ENCODE results near the gene SPDYC. TPM values are rescaled to one million over a fixed set of nuclear protein-coding genes. Genes with fewer than 3 reads are reported as not detected.

Gene SPDYC
- total RNA-seq, 1 experiment from 2014 or later: 1.2 TPM

DNA sequence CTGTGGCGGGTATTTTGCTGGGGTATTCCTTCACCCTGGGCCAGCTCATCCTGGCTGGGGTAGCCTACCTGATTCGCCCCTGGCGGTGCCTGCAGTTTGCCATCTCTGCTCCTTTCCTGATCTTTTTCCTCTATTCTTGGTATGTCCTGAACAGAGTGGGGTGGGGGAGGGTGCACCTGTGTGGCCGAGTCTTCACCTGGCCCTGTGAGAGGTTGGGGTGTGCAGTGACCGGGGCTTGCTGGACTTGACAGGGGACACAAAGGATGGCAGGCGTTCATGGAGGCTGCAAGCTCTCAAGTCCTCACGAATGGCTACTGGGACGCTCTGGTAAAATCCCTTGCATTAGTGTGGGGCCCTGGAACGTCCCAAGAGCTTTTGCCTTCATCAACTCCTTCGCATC lies 51.0 kb downstream of the SPDYC start:
- H2AFZ ChIP-seq (ENCODE audit: low read depth, low read length, poor library complexity, severe bottlenecking): no peak overlapping the region
- POLR2A ChIA-PET: no interaction called here
- DNase-seq (ENCODE audit: low read depth, low spot score) (no peak), ATAC-seq (no peak)
- intact Hi-C loops (cut with micrococcal nuclease): no loop called here
- CTCF ChIA-PET: no interaction called here
- RAD21 ChIA-PET (ENCODE audit: low non-redundant PET in 1 of 2, low total read pairs in 2 of 2, uncharacterized antibody in 2 of 2, unreplicated experiment in 2 of 2): no interaction called here
- H3K27ac ChIP-seq (ENCODE audit: low read depth, low read length): no peak overlapping the region
- peaks cover 13 to 24% of the 10 kb centered on the region in 2 experiments for H3K4me1 ChIP-seq (ENCODE audit: control insufficient read depth in 1 of 2, insufficient read depth in 2 of 2, low read length in 2 of 2)
- H3K9ac ChIP-seq (ENCODE audit: low read length): no peak overlapping the region
- no peak overlapping the region for H3K4me3 ChIP-seq (replicated peaks in 1 of 2; ENCODE audit: low read depth in 1 of 2, low read length in 2 of 2)
- no TSS peak for BruUV-seq (replicated peaks)
- H3K4me2 ChIP-seq (ENCODE audit: low read length): no peak overlapping the region
- no peaks in the 10 kb centered on the region for H3K36me3 ChIP-seq (ENCODE audit: control insufficient read depth in 1 of 2, insufficient read depth in 2 of 2, low read length in 2 of 2)
- H3K79me2 ChIP-seq (ENCODE audit: insufficient read depth, low read length): no peaks in the 10 kb centered on the region
- no peaks in the 10 kb centered on the region for H3K27me3 ChIP-seq (ENCODE audit: insufficient read depth, low read length)
- TF ChIP-seq POLR2A (IDR thresholded peaks at IDR 0.05; ENCODE audit: borderline replicate concordance, extremely low read depth, insufficient read depth, insufficient read length): no peak
- TF ChIP-seq ELF1 (IDR thresholded peaks at IDR 0.05; ENCODE audit: borderline replicate concordance, low read depth): no peak
- TF ChIP-seq, protein P1, sequence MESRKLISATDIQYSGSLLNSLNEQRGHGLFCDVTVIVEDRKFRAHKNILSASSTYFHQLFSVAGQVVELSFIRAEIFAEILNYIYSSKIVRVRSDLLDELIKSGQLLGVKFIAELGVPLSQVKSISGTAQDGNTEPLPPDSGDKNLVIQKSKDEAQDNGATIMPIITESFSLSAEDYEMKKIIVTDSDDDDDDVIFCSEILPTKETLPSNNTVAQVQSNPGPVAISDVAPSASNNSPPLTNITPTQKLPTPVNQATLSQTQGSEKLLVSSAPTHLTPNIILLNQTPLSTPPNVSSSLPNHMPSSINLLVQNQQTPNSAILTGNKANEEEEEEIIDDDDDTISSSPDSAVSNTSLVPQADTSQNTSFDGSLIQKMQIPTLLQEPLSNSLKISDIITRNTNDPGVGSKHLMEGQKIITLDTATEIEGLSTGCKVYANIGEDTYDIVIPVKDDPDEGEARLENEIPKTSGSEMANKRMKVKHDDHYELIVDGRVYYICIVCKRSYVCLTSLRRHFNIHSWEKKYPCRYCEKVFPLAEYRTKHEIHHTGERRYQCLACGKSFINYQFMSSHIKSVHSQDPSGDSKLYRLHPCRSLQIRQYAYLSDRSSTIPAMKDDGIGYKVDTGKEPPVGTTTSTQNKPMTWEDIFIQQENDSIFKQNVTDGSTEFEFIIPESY (IDR thresholded peaks at IDR 0.05; ENCODE audit: extremely low read depth, insufficient replicate concordance, low read length): no peak
- no peak for TF ChIP-seq JUND (IDR thresholded peaks at IDR 0.05)
- TF ChIP-seq FOSL1 (IDR thresholded peaks at IDR 0.05; ENCODE audit: low read depth): no peak
- no peak for TF ChIP-seq YY1 (IDR thresholded peaks at IDR 0.05; ENCODE audit: extremely low read depth, insufficient replicate concordance, low read depth, low read length)
- TF ChIP-seq RAD21 (IDR thresholded peaks at IDR 0.05; ENCODE audit: low read depth): no peak
- TF ChIP-seq, protein P2, sequence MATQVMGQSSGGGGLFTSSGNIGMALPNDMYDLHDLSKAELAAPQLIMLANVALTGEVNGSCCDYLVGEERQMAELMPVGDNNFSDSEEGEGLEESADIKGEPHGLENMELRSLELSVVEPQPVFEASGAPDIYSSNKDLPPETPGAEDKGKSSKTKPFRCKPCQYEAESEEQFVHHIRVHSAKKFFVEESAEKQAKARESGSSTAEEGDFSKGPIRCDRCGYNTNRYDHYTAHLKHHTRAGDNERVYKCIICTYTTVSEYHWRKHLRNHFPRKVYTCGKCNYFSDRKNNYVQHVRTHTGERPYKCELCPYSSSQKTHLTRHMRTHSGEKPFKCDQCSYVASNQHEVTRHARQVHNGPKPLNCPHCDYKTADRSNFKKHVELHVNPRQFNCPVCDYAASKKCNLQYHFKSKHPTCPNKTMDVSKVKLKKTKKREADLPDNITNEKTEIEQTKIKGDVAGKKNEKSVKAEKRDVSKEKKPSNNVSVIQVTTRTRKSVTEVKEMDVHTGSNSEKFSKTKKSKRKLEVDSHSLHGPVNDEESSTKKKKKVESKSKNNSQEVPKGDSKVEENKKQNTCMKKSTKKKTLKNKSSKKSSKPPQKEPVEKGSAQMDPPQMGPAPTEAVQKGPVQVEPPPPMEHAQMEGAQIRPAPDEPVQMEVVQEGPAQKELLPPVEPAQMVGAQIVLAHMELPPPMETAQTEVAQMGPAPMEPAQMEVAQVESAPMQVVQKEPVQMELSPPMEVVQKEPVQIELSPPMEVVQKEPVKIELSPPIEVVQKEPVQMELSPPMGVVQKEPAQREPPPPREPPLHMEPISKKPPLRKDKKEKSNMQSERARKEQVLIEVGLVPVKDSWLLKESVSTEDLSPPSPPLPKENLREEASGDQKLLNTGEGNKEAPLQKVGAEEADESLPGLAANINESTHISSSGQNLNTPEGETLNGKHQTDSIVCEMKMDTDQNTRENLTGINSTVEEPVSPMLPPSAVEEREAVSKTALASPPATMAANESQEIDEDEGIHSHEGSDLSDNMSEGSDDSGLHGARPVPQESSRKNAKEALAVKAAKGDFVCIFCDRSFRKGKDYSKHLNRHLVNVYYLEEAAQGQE (IDR thresholded peaks at IDR 0.05; ENCODE audit: low read depth): no peak
- no peak for TF ChIP-seq EZH2phosphoT487 (IDR thresholded peaks at IDR 0.05; ENCODE audit: borderline replicate concordance)
- no peak for TF ChIP-seq TCF7L2 (IDR thresholded peaks at IDR 0.05; ENCODE audit: borderline replicate concordance, extremely low read depth, insufficient read depth, insufficient read length)
- no peak for TF ChIP-seq SRF (IDR thresholded peaks at IDR 0.05; ENCODE audit: low read depth)
- no peak for TF ChIP-seq EZH2 (IDR thresholded peaks at IDR 0.05)
- TF ChIP-seq CEBPB (IDR thresholded peaks at IDR 0.05; ENCODE audit: low read depth): no peak
- TF ChIP-seq, protein P3, sequence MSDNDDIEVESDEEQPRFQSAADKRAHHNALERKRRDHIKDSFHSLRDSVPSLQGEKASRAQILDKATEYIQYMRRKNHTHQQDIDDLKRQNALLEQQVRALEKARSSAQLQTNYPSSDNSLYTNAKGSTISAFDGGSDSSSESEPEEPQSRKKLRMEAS (IDR thresholded peaks at IDR 0.05): no peak
- TF ChIP-seq ZFX (IDR thresholded peaks at IDR 0.05): no peak
- TF ChIP-seq SIN3A (IDR thresholded peaks at IDR 0.05; ENCODE audit: low read depth): no peak
- no peak for TF ChIP-seq POLR2AphosphoS5 (IDR thresholded peaks at IDR 0.05; ENCODE audit: low read depth, low read length)
- no peak for TF ChIP-seq CBX3 (IDR thresholded peaks at IDR 0.05; ENCODE audit: low read depth)
- TF ChIP-seq ZNF274 (IDR thresholded peaks at IDR 0.05; ENCODE audit: low read depth, low read length): no peak
- TF ChIP-seq, protein P4, sequence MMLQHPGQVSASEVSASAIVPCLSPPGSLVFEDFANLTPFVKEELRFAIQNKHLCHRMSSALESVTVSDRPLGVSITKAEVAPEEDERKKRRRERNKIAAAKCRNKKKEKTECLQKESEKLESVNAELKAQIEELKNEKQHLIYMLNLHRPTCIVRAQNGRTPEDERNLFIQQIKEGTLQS (IDR thresholded peaks at IDR 0.05): no peak
- H3K9me2 ChIP-seq (ENCODE audit: insufficient read depth): no peaks in the 10 kb centered on the region
- no peaks in the 10 kb centered on the region for H4K20me1 ChIP-seq (ENCODE audit: insufficient read depth)
- no peaks in the 10 kb centered on the region for H3K9me3 ChIP-seq (ENCODE audit: control insufficient read depth in 1 of 2, insufficient read depth in 1 of 2, low read depth in 1 of 2, low read length in 2 of 2)

Data from HCT116 (cell line).